Stimulated activated CD4-positive, alpha-beta T cell treated with anti-CD3 and anti-CD28 coated beads, Interleukin-12 subunit alpha, Interleukin-12 subunit beta, amount 100 ng/mL, for 24 hours (primary cell): ENCODE measurements around the gene CHSY1.
"Not testable (repeated sequence)": the region's sequence is repeated elsewhere in the genome, so short reads cannot be mapped to it uniquely, and the experiment has no call there.

Experiments
- DNase-seq, 2 experiments: peaks; one replicate each; pipeline ENCODE4 v3.0.0-alpha.2; 2020; ENCODE audit warnings: low read depth in 2 of 2

The CHSY1 gene

DNA sequence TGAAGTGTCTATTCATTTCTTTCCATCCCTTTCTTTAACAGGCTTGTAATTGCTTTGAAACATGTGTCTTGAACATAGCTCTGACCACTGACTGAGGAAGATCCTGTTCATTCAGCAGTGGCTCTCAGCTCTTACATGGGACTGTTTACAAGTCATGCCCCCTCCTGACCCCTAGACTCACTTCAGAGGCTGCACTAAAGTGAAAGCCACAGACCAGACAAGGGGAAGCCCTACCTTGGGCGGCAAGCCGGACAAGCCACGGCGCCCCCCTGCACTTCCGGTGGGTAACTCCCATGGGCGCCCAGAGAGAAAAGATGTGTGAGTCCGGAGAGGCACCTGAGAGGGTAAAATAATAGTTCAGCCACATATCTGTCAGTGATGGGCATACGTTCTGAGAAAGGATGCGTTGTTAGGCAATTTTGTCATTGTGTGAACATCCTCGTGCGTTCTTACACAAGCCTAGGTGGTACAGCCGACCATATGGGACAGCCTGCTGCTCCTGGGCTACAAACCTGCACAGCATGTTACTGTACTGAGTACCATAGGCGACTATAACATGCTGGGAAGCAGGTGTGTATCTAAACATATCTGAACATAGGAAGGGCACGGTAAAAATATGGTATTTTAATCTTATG lies 116.2 kb downstream of the CHSY1 start:
- no peak for DNase-seq

DNA sequence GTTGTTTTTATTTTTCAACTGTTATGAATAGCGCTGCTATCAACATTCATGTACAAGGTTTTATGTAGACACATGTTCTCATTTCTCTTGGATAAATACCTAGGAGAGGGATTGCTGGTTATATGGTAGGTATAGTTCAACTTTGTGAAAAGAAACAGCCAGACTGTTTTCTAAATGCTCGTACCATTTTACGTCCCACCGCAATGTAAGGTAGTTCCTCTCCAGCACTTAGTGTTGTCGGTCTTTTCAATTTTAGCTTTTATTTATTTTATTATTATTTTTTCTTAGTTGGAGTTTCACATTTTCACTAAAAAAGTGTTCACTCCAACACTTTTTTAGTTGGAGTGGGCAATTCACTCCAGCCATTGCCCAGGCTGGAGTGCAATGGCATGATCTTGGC lies 117.1 kb downstream of the CHSY1 start:
- DNase-seq: no peak

DNA sequence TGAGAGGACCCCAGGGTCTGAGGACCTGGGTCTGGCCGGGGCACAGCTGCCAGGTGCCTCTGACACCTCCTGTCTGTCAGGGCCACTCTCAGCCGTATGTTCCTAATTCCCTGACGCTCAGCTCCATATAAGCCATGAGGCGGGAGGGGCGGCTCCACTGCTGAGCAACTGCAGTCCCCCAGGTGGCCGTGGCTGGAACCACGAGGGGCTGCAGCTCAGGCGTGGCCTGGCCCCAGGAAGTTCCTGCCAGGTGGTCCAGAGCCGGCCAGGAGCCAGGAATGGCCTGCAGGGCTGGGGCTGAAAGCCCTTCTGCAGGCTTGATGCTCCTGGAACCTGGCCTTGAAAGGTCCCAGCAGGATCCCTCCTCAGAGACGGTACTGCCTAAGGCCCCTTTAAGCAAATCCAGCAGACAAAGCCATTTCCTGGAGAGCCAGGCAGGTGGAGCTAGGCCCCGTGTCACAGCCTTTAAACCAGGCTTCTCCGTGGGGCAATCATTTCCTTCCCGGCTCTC lies 118.0 kb downstream of the CHSY1 start:
- DNase-seq: no peak

DNA sequence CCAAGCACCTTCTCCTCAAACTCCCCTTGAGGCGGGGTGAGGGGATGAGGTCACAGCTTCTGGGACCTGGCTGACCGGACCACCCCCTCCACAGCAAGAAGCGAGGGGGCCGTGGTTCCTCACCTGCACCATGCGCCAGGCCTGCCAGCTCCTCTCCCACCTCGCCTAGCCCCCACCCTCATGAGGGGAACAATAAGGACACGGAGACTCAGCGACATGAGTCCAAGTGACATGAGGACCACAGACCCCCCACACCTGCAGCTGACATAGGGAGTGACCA lies 118.7 kb downstream of the CHSY1 start:
- DNase-seq: no peak

DNA sequence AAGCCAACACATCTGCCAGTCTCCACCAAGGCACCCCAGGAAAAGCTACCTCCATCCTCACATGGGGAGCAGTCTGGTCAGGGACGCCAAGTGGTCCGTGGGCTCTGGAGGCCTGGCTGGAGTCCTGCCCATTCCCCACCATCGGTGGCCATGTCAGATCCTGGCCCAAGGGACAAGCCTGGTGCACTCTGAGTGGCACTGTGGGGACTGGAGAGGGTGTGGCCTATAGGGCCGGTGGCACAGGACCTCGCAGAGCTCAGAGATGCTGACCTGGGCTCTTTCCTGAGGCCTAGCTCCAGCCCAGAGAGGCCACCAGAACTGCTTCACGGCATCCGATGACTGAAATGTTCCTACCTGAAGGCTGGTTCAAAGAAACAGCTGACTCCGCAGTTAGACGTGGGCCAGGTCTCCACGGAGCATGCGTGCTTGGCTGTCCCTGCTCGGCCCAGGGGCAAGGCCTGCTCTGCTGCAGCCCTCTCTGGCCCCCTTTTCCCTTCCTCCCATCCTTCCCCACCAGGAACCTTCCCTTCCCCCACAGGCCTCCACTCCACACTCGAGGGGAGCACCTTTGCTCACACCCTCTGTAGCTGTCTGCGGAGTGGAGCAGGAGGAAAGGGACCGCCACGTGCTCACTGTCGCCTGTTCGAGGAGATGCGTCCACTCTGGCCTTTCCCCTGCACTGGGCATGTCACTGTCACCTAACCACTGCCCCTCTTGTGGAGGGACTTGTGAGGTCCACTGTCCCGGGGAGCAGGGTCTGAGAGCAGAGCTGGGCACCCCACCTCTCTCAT lies 119.3 kb downstream of the CHSY1 start:
- no peak for DNase-seq

DNA sequence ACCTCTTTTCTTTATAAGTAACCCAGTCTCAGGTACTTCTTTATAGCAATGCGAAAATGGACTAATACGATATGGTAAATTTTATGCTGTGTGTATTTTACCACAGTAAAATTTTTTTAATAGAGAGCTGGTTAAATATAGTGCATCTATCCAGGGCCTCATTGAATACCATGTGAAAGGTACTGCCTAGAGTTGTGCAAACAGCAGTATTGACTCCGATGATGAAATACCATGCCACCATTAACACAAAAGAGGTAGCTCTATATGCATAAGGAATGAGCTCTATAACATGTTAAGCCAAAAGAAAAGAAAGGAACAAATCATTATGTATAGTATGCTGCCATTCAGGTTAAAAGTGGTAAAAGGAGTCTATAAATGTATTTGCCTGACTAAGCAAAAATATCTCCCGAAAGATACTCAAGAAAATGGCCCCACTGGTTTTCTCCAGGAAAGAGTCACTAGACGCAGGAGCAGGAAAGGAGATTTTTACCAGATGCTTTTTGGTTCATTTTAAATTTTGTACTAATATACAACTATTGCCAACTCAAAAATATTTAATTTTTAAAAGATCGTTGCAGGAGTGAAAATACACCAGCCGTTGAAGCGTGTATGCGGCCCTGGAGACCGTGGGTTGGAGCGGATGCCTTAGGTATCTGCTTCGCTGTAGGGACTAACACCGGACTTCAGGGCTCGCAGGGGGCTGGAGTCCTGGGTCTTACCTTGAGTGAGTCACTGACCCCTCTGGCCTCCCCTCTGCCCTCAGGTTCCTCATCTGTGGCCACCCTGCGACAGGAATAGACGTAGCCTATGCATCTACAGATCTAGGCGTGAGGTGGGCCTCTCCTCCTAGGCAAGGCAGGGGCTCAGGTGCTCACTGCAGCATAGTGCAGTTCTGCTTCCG lies 120.1 kb downstream of the CHSY1 start:
- no peak for DNase-seq

DNA sequence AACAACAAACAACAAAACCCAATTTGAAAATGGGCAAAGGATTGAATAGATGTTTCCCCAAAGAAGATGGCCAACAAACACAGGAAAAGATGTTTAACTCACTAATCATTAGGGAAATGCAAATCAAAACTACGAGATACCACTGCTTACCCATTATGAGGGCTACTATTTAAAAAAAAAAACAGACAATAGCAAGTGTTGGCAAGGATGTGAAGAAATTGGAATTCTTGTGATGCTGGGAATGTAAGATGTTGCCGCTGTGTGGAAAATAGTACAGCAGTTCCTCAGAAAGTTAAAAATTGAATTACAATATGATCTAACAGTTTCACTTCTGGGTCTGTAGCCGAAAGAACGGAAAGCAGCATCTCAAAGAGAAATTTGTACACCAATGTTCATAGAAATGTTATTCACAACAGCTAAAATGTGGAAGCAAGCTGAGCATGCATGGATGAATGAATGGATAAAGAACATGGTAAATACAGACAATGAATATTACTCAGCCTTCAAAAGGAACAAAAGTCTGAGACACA lies 121.9 kb downstream of the CHSY1 start:
- DNase-seq: no peak

DNA sequence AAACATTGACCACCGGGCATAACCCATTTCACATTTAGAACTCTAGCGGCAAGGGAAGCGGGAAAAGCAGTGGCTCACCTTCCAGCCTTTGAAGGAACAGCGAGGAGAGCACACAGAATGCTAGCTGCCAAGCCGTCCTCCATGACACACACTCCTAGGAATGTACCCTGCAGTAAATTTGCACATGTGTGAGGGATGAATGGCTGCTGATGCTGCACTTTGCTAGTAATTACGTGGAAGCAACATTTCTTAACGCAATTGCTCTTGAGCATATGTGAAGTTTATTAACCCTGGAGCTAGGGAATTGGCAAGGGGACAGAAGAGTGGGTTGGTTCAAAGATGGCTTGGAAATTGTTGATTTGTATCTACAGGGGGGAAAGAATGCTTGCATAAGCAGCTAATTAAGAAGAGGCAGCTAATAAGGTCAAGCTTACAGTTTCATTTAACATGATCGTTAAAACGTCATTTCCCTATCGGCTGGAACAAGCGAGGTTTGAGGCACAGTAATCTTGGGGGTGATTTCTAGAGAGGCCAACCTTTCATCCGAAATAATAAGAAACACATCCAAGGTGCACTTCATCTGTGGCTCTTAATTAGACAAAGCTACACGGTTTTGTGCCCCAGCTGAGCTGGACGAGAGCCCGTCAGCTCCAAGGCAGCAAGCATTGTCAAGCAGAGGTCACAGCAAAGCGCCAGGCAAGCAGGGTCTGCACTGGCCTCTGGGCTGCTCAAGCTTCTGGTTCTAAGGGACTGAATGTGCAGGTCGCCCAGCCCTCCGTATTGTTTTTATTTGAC lies 123.4 kb downstream of the CHSY1 start:
- no peak for DNase-seq

DNA sequence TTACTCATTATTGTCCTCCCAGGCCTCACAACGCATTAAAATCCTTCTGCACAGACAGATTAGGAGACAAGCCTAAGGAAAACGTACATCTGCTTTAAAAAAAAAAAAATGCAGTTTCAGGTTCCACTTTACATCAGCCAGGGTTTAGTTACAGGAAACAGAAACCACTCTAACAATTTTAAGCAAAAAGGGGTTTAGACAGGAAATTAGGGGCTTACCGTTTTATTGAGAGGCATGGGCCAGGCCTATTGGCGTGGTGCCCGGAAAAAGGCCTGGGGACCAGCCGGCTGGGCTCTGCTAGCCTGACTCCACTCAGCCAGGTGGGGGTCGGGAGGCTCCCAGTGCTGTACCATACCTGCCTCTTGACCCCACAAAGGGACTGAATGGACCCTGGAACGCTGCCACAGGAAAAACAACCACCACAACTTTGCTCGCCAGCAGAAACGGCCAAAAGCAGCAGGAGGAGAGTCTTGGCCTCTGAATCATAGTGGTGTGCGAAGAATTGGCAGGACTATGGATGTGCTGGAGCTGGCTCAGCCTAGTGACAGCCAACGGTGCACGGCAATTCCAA lies 124.3 kb downstream of the CHSY1 start:
- DNase-seq: peak; percentile 24 to 32

DNA sequence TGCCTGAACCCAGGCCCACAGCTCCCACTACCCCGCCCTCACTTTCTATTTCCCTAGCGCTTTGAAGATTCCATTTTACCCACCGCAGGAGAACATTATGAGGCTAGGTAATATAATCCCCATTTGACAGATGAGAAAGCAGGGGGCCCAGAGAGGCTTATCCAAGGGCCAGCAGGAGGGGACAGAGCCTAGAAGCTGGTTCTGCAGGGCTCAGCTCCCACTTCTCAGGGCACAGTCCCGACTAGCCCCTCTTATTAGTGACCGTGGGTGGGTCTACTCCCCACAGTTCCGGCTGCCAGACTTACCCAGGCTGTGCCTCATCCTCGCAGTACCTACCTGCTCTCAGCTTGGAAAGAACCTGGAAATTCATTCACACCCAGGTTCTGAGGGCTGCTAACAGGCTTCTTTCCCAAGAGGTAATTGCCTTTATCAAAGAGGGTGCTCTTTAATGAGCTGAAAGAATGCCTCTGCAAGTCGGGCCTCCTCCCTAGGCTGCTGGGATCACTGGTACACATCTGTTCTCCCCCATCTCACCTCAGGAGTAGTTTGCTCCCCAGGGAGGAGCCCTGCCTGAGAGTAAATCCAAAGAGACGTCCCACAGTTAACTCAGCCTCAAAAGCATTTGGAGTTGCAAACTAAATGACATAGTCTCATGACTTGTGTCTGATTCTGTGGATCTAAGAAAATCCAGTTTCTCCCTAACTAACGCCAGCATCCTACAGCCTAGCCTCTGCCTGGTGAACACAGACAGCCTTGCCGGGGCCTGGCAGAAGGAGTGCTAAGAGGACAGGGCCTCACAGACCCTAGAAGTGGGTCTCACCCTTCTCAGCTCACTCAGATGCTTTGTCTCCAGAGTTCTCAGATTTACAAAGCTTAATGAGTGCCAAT lies 125.0 kb downstream of the CHSY1 start:
- no peak for DNase-seq

DNA sequence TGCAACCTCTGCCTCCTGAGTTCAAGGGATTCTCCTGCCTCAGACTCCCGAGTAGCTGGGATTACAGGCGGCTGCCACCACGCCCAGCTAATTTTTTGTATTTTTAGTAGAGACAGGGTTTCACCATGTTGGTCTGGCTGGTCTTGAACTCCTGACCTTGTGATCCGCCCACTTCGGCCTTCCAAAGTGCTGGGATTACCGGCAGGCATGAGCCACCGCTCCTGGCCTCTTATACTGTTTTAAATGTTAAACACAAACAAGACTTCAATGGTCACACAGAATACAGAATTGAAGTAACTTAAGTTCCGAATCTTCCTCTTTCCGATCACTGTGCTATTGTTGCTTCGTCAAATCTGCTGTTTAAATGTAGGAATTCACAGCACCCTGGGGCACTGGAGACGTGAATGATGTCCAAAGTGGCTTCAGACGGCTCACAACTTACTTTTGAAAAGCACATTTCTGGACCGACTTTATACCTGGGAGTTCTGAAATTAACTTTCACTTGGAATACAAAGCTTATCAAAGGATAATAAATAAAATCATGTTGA lies 125.9 kb downstream of the CHSY1 start:
- not testable (repeated sequence) for DNase-seq
